Stomach (tissue), 4 donors: ENCODE data around the gene ZNF652.

Source experiments
- EP300 ChIP-seq: sonication (generic); formaldehyde crosslinking; IDR thresholded peaks from one replicate; pipeline ENCODE4 v1.6.1; 2017; ENCODE audit warnings: antibody characterized with exemption
- POLR2AphosphoS5 ChIP-seq, 3 donors: sonication (generic); formaldehyde crosslinking; IDR thresholded peaks; one replicate each; pipeline ENCODE4 v1.6.1; 2016; ENCODE audit warnings: antibody characterized with exemption in 3 of 3
- TF ChIP-seq, protein P1 (sequence below), 7 experiments: fragments of 450-650 bp in 4 of 7; fragments of 200-600 bp in 3 of 7; sonication (generic) in 3 of 7; IDR thresholded peaks; one replicate each; pipeline ENCODE4 v1.5.1; 2016 to 2019; ENCODE audit warnings: antibody characterized with exemption in 7 of 7, control low read depth in 2 of 7, mild to moderate bottlenecking in 1 of 7

DNA sequence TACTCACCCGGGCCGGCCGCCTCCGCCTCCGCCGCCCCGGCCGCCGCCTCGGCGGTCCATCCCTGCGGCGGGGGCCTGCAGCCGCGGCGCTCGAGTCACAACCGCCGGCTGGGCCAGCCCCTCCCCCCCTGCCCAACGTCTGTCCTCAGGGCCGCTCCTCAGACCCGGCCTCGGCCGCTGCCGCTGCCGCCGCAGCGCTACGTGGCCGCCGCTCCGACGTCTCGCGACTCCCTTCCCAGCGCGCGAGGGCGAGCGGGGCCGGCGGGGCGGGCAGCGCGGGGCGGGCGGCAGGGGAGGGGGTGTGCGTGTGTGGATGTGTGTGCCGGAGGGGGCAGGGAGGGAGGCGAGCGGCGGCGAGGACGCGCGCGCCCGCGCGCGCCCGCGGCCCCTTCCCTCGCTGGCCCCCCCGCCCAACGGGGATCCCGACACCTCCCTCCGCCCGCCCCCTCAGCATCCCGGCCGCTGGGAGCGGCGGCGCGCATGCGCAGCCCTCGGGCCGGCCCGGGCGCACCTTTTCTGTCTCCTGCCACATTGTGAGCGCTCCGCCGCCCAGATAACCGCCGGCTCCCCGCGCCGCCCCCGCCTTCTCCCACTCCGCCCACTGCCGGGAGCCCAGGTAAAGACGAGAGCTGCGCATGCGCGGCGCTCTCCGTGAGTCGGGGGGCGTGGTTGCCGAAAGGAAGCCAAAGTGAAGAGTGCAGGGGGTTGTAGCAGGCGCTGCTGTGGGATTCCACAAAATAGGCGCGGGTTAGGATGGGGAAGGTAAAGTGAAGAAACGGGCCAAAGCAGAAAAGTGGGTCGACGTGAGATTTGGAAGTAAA lies at the start of gene ZNF652:
- TF ChIP-seq, protein P1, sequence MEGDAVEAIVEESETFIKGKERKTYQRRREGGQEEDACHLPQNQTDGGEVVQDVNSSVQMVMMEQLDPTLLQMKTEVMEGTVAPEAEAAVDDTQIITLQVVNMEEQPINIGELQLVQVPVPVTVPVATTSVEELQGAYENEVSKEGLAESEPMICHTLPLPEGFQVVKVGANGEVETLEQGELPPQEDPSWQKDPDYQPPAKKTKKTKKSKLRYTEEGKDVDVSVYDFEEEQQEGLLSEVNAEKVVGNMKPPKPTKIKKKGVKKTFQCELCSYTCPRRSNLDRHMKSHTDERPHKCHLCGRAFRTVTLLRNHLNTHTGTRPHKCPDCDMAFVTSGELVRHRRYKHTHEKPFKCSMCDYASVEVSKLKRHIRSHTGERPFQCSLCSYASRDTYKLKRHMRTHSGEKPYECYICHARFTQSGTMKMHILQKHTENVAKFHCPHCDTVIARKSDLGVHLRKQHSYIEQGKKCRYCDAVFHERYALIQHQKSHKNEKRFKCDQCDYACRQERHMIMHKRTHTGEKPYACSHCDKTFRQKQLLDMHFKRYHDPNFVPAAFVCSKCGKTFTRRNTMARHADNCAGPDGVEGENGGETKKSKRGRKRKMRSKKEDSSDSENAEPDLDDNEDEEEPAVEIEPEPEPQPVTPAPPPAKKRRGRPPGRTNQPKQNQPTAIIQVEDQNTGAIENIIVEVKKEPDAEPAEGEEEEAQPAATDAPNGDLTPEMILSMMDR (IDR thresholded peaks at IDR 0.05), result no peak
- TF ChIP-seq EP300, result no peak
- TF ChIP-seq POLR2AphosphoS5 (IDR thresholded peaks at IDR 0.05), result peak in 2 of 3 donors; percentile 48 to 80
